Activated naive CD8-positive, alpha-beta T cell (primary cell): ENCODE measurements around the gene BDKRB2.

Source experiments
- H3K27ac Mint-ChIP-seq: one replicate; pipeline ENCODE4 v1.8.0; 2021; ENCODE audit warnings: mixed read lengths
- H3K27me3 Mint-ChIP-seq: one replicate; pipeline ENCODE4 v1.8.0; 2021; ENCODE audit warnings: mixed read lengths
- H3K36me3 Mint-ChIP-seq: one replicate; pipeline ENCODE4 v1.8.0; 2021; ENCODE audit warnings: mixed read lengths
- H3K4me1 Mint-ChIP-seq: one replicate; pipeline ENCODE4 v1.8.0; 2021; ENCODE audit warnings: low read depth, mixed read lengths
- H3K4me3 Mint-ChIP-seq: one replicate; pipeline ENCODE4 v1.8.0; 2021; ENCODE audit warnings: mild to moderate bottlenecking, mixed read lengths
- H3K9me3 Mint-ChIP-seq: one replicate; pipeline ENCODE4 v1.8.0; 2021; ENCODE audit warnings: low read depth, mixed read lengths

Gene BDKRB2

GRCh38 chr14:96255501-96256366, 51.1 kb downstream of the BDKRB2 start, which contains the start of gene BDKRB1:
Gene BDKRB1, plus strand, starts transcription at chr14:96256210. Its CDS starts 7,473 bp downstream, at chr14:96263683.
- Mint-ChIP-seq H3K9me3 (no peaks in the 10 kb centered on the region), H3K27me3 (peaks cover 7% of the 10 kb centered on the region), H3K36me3 (no peaks in the 10 kb centered on the region)

DNA sequence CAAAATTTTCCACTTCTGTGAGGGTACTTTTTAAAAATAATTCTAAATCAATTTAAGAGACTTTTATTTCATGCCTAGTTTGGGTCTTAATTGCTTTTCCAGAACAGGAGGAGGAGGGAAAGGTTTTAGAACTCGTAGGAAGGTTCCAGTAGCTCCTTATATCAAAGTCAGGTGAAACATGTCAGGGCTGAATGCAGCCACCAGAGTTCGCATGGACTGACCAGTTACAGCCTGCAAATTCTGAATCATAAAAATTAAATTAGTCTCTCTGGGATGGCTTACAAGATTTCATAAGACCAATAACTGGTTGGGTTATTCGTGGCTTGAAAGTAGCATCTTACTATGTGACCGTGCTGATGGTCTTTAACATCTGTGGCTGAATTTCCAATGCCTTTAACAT, 51.8 kb downstream of the BDKRB2 start:
- H3K36me3 Mint-ChIP-seq, result no peaks in the 10 kb centered on the region
- no peaks in the 10 kb centered on the region for H3K9me3 Mint-ChIP-seq
- H3K4me1 Mint-ChIP-seq, result no peaks in the 10 kb centered on the region
- H3K27ac Mint-ChIP-seq, result no peak overlapping the region
- peaks cover 7% of the 10 kb centered on the region for H3K27me3 Mint-ChIP-seq
- H3K4me3 Mint-ChIP-seq, result no peak overlapping the region

More at GRCh38 chr14:96255501-96256366, 51.1 kb downstream of the BDKRB2 start, which contains the start of gene BDKRB1:
- no peaks in the 10 kb centered on the region for H3K4me1 Mint-ChIP-seq
- no peak within 1 kb of the TSS for H3K27ac Mint-ChIP-seq
- H3K4me3 Mint-ChIP-seq, result no peak within 1 kb of the TSS

DNA sequence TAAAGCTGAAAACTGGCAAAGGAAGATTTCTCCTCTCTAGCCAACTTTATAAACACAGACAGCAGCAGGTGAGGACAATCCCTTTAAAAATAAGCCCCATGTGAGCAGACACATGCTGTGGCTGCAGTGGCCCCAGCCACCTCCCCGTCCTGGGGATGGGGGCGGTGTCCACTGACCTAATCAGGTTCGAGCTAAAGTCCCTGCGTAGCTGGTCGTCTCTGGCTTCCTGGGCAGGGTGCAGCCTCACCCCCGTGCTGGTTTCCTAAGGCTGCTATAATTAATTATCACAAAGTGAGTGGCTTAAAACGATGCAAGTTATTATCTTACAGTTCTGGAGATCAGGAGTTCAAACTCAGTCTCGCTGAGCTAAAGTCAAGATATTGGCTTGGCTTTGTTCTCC, 52.4 kb downstream of the BDKRB2 start:
- Mint-ChIP-seq H3K4me1 (no peaks in the 10 kb centered on the region), H3K4me3 (no peak overlapping the region), H3K27me3 (peaks cover 4% of the 10 kb centered on the region), H3K9me3 (no peaks in the 10 kb centered on the region), H3K27ac (no peak overlapping the region), H3K36me3 (no peaks in the 10 kb centered on the region)

DNA sequence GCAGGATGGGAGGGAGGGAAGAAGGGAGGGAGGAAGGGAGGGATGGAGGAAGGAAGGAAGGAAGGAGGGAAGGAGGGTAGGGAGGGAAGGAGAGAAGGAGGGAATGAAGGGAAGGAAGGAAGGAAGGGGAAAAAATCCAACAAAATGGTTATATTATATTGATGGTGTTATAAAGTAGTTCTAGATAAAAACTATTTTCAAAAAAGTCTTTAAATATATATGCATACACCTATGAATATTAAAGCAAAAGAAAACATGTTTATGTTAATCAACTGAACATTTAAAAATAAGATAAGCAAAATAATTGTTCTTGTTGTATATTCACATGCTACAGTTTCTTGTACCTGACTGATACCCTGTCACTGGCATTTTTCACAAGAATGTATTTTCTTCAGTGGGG, 53.3 kb downstream of the BDKRB2 start:
- Mint-ChIP-seq H3K27me3 (peaks cover 4% of the 10 kb centered on the region), H3K27ac (no peak overlapping the region)

DNA sequence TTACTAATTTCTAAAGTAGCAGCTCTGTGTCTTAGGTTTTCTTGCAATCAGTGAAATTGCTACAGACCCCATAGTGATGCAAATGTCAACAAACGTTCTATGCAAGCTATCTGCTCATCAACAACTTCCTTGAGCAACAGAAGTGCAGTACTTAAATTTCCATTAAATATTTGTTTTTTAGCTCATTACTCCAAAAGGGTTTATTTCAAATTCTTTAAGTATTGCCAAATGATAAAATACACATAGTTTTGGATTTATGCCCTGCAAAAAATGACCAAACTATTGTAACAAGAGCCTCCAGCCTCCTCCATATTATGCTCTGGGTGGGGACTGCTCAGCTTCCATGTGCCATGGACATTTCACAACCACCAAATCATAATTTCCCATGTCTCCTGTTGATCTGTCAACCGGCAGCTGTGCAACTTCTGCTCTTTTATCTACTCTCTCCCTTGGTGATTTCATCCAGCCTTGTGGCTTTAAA, 55.7 kb downstream of the BDKRB2 start:
- no peaks in the 10 kb centered on the region for H3K4me1 Mint-ChIP-seq
- H3K27ac Mint-ChIP-seq, result no peak overlapping the region
- no peak overlapping the region for H3K4me3 Mint-ChIP-seq
- no peaks in the 10 kb centered on the region for H3K9me3 Mint-ChIP-seq
- no peaks in the 10 kb centered on the region for H3K27me3 Mint-ChIP-seq
- H3K36me3 Mint-ChIP-seq, result no peaks in the 10 kb centered on the region

More for the DNA sequence above, 53.3 kb downstream of the BDKRB2 start:
- Mint-ChIP-seq H3K9me3 (no peaks in the 10 kb centered on the region), H3K4me1 (no peaks in the 10 kb centered on the region), H3K4me3 (no peak overlapping the region), H3K36me3 (no peaks in the 10 kb centered on the region)

- Mint-ChIP-seq H3K27me3 (no peaks in the 10 kb centered on the region), H3K4me1 (no peaks in the 10 kb centered on the region), H3K4me3 (no peak overlapping the region), H3K9me3 (no peaks in the 10 kb centered on the region), H3K27ac (no peak overlapping the region), H3K36me3 (no peaks in the 10 kb centered on the region)
These were observed 56.4 kb downstream of the BDKRB2 start for GRCh38 chr14:96261053-96261452.

DNA sequence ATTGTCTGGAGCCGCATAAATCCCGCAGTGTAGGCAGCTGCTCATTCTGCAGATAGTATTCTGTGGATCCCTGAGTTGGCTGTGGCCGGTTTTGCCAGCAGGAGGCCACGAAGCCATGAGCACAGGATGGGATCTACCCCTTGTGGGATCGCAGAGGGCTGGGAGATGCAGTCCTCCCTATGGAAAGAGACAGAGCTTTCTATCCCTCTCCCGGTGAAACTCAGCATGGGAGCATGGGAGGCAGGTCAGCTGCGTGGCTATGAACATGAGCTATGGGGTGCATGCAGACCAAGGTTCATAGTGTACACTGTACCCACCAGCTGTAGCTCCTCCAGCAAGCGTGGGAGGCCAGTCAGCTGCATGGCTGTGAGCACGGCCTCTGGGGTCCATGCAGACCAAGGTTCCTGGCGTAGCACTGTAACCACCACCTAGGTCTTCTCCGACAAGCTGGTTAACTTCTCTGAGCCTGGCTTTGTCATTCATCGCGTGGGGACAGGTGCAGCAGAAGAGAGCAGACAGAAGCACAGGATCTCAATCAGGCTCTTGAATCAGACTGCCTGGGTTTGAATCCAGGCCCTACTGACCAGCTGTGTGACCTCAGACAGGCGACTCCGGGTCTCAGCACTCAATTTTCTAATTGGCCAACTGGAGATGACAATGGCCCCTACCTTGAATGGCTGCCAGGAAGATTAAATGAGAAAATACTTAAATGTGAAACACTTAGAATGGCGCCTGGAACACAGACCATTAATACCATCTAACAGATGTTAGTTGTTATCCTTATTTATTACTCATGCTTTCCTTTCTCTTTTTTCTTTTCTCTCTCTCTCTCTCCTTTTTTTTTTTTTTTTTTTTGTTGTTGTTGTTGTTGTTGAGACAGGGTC, 57.4 kb downstream of the BDKRB2 start:
- Mint-ChIP-seq H3K4me1 (no peaks in the 10 kb centered on the region), H3K9me3 (no peaks in the 10 kb centered on the region), H3K36me3 (no peaks in the 10 kb centered on the region), H3K27me3 (peaks cover 3% of the 10 kb centered on the region), H3K27ac (no peak overlapping the region), H3K4me3 (no peak overlapping the region)

DNA sequence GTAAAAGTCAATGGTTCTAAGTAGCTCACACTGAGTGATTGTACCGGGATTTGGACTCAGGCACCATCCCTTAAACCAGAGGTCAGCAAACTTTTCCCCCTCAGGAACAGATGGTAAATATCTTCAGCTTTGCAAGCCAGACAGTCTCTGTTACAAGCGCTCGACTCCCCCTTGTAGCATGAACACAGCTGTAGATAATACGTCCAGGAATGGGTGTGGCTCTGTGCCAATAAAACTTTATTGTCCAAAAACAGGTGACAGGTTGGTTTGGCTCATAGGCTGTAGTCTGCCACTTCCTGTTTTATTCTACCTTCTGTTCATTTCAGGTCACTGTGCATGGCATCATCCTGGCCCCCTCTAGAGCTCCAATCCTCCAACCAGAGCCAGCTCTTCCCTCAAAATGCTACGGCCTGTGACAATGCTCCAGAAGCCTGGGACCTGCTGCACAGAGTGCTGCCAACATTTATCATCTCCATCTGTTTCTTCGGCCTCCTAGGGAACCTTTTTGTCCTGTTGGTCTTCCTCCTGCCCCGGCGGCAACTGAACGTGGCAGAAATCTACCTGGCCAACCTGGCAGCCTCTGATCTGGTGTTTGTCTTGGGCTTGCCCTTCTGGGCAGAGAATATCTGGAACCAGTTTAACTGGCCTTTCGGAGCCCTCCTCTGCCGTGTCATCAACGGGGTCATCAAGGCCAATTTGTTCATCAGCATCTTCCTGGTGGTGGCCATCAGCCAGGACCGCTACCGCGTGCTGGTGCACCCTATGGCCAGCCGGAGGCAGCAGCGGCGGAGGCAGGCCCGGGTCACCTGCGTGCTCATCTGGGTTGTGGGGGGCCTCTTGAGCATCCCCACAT, 58.9 kb downstream of the BDKRB2 start:
- Mint-ChIP-seq H3K27me3 (peaks cover 4% of the 10 kb centered on the region), H3K4me3 (no peak overlapping the region), H3K36me3 (no peaks in the 10 kb centered on the region), H3K27ac (no peak overlapping the region), H3K9me3 (no peaks in the 10 kb centered on the region), H3K4me1 (no peaks in the 10 kb centered on the region)

DNA sequence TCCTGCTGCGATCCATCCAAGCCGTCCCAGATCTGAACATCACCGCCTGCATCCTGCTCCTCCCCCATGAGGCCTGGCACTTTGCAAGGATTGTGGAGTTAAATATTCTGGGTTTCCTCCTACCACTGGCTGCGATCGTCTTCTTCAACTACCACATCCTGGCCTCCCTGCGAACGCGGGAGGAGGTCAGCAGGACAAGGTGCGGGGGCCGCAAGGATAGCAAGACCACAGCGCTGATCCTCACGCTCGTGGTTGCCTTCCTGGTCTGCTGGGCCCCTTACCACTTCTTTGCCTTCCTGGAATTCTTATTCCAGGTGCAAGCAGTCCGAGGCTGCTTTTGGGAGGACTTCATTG, 59.5 kb downstream of the BDKRB2 start:
- Mint-ChIP-seq H3K36me3 (no peaks in the 10 kb centered on the region), H3K4me1 (no peaks in the 10 kb centered on the region), H3K27me3 (peaks cover 4% of the 10 kb centered on the region), H3K4me3 (no peak overlapping the region), H3K9me3 (no peaks in the 10 kb centered on the region), H3K27ac (no peak overlapping the region)

- Mint-ChIP-seq H3K9me3 (no peaks in the 10 kb centered on the region), H3K36me3 (no peaks in the 10 kb centered on the region), H3K4me3 (no peak overlapping the region), H3K27ac (no peak overlapping the region), H3K27me3 (peaks cover 4% of the 10 kb centered on the region), H3K4me1 (no peaks in the 10 kb centered on the region)
These were observed 60.2 kb downstream of the BDKRB2 start for GRCh38 chr14:96264853-96265252.

DNA sequence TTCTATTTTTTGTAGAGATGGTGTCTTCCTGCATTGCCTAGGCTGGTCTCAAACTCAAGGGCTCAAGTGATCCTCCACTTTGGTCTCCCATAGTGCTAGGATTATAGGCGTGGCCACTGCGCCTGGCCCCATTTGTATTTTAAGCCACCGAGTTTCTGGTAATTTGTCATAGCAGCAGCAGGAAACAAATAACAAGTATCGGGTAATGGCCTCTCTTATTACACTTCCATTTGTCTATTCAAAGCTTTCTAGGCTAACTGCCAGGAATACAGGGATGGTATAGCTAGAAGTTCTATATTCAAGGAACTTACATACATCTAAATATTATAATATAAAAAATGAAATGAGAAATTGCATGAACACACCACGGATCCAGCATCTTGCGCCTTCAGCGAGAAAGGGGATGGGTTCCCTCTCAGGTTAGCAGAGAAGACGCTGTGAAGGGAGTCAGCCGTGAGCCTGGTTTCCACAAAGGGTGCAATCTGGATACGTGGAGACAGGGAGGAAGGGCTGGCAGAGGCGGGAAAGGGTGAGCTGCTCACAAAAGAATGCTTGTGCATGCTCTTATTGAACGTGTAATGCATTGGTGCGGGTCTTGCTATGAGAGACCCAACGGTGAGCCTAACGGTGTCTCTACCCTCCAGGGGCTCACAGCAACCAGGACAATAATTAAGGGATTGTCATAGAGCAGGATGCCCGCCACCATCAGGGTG, 60.9 kb downstream of the BDKRB2 start:
- Mint-ChIP-seq H3K4me3 (no peak overlapping the region), H3K36me3 (no peaks in the 10 kb centered on the region), H3K27me3 (peaks cover 4% of the 10 kb centered on the region), H3K4me1 (no peaks in the 10 kb centered on the region), H3K27ac (no peak overlapping the region), H3K9me3 (no peaks in the 10 kb centered on the region)

DNA sequence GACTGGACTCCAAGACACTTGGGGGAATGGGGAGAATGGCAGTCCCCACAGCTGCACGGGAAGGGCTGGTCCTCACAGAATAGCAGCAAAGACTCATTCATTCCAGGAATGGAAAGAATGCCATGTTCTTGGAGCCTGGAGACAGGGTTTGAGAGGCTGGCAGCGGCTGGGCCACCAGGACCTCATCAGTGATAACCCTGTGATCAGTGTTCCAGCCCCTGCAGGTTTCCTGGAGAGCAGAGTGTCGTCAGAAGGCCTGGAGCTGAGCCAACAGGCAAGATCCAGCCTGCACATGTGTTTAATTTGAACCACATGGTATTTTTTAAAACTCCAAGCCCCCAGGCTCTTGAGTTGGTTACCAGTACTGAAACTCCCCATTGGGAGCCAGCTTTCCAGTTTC, 62.7 kb downstream of the BDKRB2 start:
- H3K27ac Mint-ChIP-seq, result no peak overlapping the region
- H3K9me3 Mint-ChIP-seq, result no peaks in the 10 kb centered on the region
- H3K4me1 Mint-ChIP-seq, result no peaks in the 10 kb centered on the region
- H3K27me3 Mint-ChIP-seq, result peaks cover 4% of the 10 kb centered on the region
- no peak overlapping the region for H3K4me3 Mint-ChIP-seq
- no peaks in the 10 kb centered on the region for H3K36me3 Mint-ChIP-seq

DNA sequence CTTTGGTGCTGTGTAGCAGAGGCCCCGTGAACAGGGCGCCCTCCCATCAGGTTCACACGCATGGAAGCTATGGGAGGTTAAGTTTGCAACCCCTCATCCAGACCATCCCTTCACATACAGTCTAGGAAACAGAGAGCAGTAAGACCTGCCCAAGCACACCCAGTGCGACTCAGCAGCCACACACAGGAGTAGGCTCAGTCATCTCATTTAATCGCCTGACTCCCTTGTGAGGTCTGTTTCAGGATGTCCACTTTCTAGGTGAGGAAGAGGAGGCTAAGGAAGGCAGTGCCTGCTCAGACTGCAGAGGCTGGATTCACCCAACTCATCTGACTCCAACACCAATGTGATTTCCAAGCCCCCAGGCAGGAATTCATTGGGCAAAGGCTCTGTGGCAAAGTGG, 63.3 kb downstream of the BDKRB2 start:
- no peaks in the 10 kb centered on the region for H3K36me3 Mint-ChIP-seq
- H3K4me3 Mint-ChIP-seq, result no peak overlapping the region
- H3K9me3 Mint-ChIP-seq, result no peaks in the 10 kb centered on the region
- H3K27me3 Mint-ChIP-seq, result peaks cover 4% of the 10 kb centered on the region
- no peaks in the 10 kb centered on the region for H3K4me1 Mint-ChIP-seq
- no peak overlapping the region for H3K27ac Mint-ChIP-seq
